H9 (cell line): ENCODE measurements around the gene FSTL1. TPM values are rescaled to one million over a fixed set of nuclear protein-coding genes. Genes with fewer than 3 reads are reported as not detected.

Source experiments
- DNase-seq: peaks from one replicate; pipeline ENCODE4 v3.0.0-alpha.2; 2017
- H2AFZ ChIP-seq: one replicate; pipeline ENCODE4 v1.6.1; 2013; ENCODE audit warnings: mild to moderate bottlenecking, low read length, control low read depth, moderate library complexity
- H2AK5ac ChIP-seq: 2 replicates; pipeline ENCODE4 v1.6.1; 2013; ENCODE audit warnings: low read length, control low read depth, mixed read lengths; ENCODE audit not compliant: insufficient read length
- H2BK120ac ChIP-seq: one replicate; pipeline ENCODE4 v1.6.1; 2013; ENCODE audit warnings: low read depth, mild to moderate bottlenecking, low read length, control low read depth, inconsistent platforms; ENCODE audit not compliant: poor library complexity, severe bottlenecking
- H2BK12ac ChIP-seq: 2 replicates; pipeline ENCODE4 v1.6.1; 2013; ENCODE audit warnings: low read length, control low read depth, mixed read lengths, low read depth; ENCODE audit not compliant: insufficient read length
- H2BK15ac ChIP-seq: 2 replicates; pipeline ENCODE4 v1.6.1; 2013; ENCODE audit warnings: low read depth, low read length, control low read depth
- H2BK20ac ChIP-seq: one replicate; pipeline ENCODE4 v1.6.1; 2013; ENCODE audit warnings: low read depth, mild to moderate bottlenecking, low read length, control low read depth, inconsistent platforms; ENCODE audit not compliant: poor library complexity, severe bottlenecking
- H2BK5ac ChIP-seq: 2 replicates; pipeline ENCODE4 v1.6.1; 2013; ENCODE audit warnings: low read length, control low read depth, mixed read lengths; ENCODE audit not compliant: insufficient read length
- H3K14ac ChIP-seq: 2 replicates; pipeline ENCODE4 v1.6.1; 2013; ENCODE audit warnings: low read length, control low read depth; ENCODE audit not compliant: insufficient read depth
- H3K18ac ChIP-seq: 2 replicates; pipeline ENCODE4 v1.6.1; 2013; ENCODE audit warnings: low read depth, mild to moderate bottlenecking, mixed read lengths, low read length, control low read depth; ENCODE audit not compliant: insufficient read length
- H3K23ac ChIP-seq: 2 replicates; pipeline ENCODE4 v1.6.1; 2013; ENCODE audit warnings: low read length, control low read depth, mixed read lengths, low read depth; ENCODE audit not compliant: insufficient read length
- H3K23me2 ChIP-seq: 2 replicates; pipeline ENCODE4 v1.6.1; 2013; ENCODE audit warnings: low read depth, mild to moderate bottlenecking, mixed read lengths, low read length, control low read depth; ENCODE audit not compliant: insufficient read length, poor library complexity, severe bottlenecking
- H3K27ac ChIP-seq: 2 replicates; pipeline ENCODE4 v1.5.1; 2013; ENCODE audit warnings: low read length, control low read depth, mixed read lengths, low read depth; ENCODE audit not compliant: insufficient read length
- H3K27me3 ChIP-seq: 2 replicates; pipeline ENCODE4 v1.6.1; 2013; ENCODE audit warnings: low read length, control low read depth, inconsistent platforms; ENCODE audit not compliant: insufficient read depth
- H3K4ac ChIP-seq: 2 replicates; pipeline ENCODE4 v1.6.1; 2013; ENCODE audit warnings: low read depth, mild to moderate bottlenecking, control low read depth, inconsistent platforms, low read length, moderate library complexity
- H3K4me1 ChIP-seq: 2 replicates; pipeline ENCODE4 v1.6.1; 2013; ENCODE audit warnings: low read length, control low read depth, inconsistent platforms; ENCODE audit not compliant: insufficient read depth
- H3K4me2 ChIP-seq: 2 replicates; pipeline ENCODE4 v1.6.1; 2013; ENCODE audit warnings: low read length, control low read depth, mixed read lengths; ENCODE audit not compliant: insufficient read length, insufficient read depth
- H3K56ac ChIP-seq: 2 replicates; pipeline ENCODE4 v1.6.1; 2013; ENCODE audit warnings: low read depth, mild to moderate bottlenecking, mixed read lengths, low read length, control low read depth; ENCODE audit not compliant: insufficient read length
- H3K79me1 ChIP-seq: 2 replicates; pipeline ENCODE4 v1.6.1; 2013; ENCODE audit warnings: low read depth, mild to moderate bottlenecking, moderate library complexity, low read length, control low read depth, inconsistent platforms; ENCODE audit not compliant: insufficient read depth, poor library complexity, severe bottlenecking
- H3K79me2 ChIP-seq: 2 replicates; pipeline ENCODE4 v1.6.1; 2013; ENCODE audit warnings: low read length, control low read depth, inconsistent platforms; ENCODE audit not compliant: insufficient read depth
- H3K9ac ChIP-seq: 2 replicates; pipeline ENCODE4 v1.6.1; 2013; ENCODE audit warnings: low read length, control low read depth, mixed read lengths; ENCODE audit not compliant: insufficient read length; ENCODE audit errors: extremely low read depth
- H3K9me3 ChIP-seq: one replicate; pipeline ENCODE4 v1.6.1; 2013; ENCODE audit warnings: low read depth, low read length, inconsistent platforms; ENCODE audit not compliant: control insufficient read depth
- H3T11ph ChIP-seq: one replicate; pipeline ENCODE4 v1.6.1; 2013; ENCODE audit warnings: mild to moderate bottlenecking, low read length, control low read depth, inconsistent platforms
- H4K20me1 ChIP-seq: one replicate; pipeline ENCODE4 v1.6.1; 2013; ENCODE audit not compliant: control insufficient read depth, insufficient read length, insufficient read depth
- H4K5ac ChIP-seq: 2 replicates; pipeline ENCODE4 v1.6.1; 2013; ENCODE audit warnings: low read depth, mild to moderate bottlenecking, mixed read lengths, low read length, control low read depth; ENCODE audit not compliant: insufficient read length
- H4K8ac ChIP-seq: replicated peaks from 2 replicates; pipeline ENCODE4 v1.6.1; 2013; ENCODE audit warnings: low read length, control low read depth, mixed read lengths, low read depth; ENCODE audit not compliant: insufficient read length
- H4K91ac ChIP-seq: 2 replicates; pipeline ENCODE4 v1.6.1; 2013; ENCODE audit warnings: low read depth, mild to moderate bottlenecking, moderate library complexity, mixed read lengths, low read length, control low read depth; ENCODE audit not compliant: insufficient read length
- H3K27ac Mint-ChIP-seq, 3 experiments: 2 replicates in 2 of 3; 3 replicates in 1 of 3; pipeline ENCODE4 v1.8.0; 2020 to 2021; ENCODE audit warnings: mixed read lengths in 3 of 3, mild to moderate bottlenecking in 1 of 3, moderate library complexity in 1 of 3
- H3K27me3 Mint-ChIP-seq: 2 replicates; pipeline ENCODE4 v1.8.0; 2021; ENCODE audit warnings: low read depth, mild to moderate bottlenecking, moderate library complexity, mixed read lengths
- H3K36me3 Mint-ChIP-seq, 3 experiments: 2 replicates in 2 of 3; 3 replicates in 1 of 3; pipeline ENCODE4 v1.8.0; 2020 to 2021; ENCODE audit warnings: low read depth in 3 of 3, mixed read lengths in 3 of 3; ENCODE audit not compliant: insufficient read depth in 1 of 3
- H3K4me1 Mint-ChIP-seq, 2 experiments: 2 replicates each; pipeline ENCODE4 v1.8.0; 2020; ENCODE audit warnings: mixed read lengths in 2 of 2
- H3K4me3 Mint-ChIP-seq, 2 experiments: 2 replicates in 1 of 2; 3 replicates in 1 of 2; pipeline ENCODE4 v1.8.0; 2020 to 2021; ENCODE audit warnings: mild to moderate bottlenecking in 2 of 2, mixed read lengths in 2 of 2, moderate library complexity in 1 of 2
- H3K9me3 Mint-ChIP-seq, 2 experiments: 2 replicates in 1 of 2; 3 replicates in 1 of 2; pipeline ENCODE4 v1.8.0; 2020; ENCODE audit warnings: mild to moderate bottlenecking in 2 of 2, mixed read lengths in 2 of 2, moderate library complexity in 1 of 2
- WGBS: extraction: QIAGEN DNeasy Blood & Tissue Kit; methylation state at CpG from one replicate; pipeline ENCODE4 v1.1.7; 2013; ENCODE audit warnings: missing lambda C conversion rate, low lambda C conversion rate, mixed read lengths; ENCODE audit not compliant: insufficient read length; ENCODE audit errors: extremely low coverage; 5-methylcytosine and 5-hydroxymethylcytosine counted together
- total RNA-seq: library from RNA; stranded (reverse); gene quantifications from 2 replicates; pipeline ENCODE4 v1.2.1, GENCODE V29; 2021
- TF ChIP-seq, protein P1 (sequence below): fragments of 200-600 bp; sonication (generic); conservative IDR thresholded peaks from 3 replicates; pipeline ENCODE4 v1.8.0; 2021; ENCODE audit warnings: antibody characterized with exemption, mild to moderate bottlenecking

The FSTL1 gene
- total RNA-seq, 1 experiment from 2014 or later, result 326 TPM

- TF ChIP-seq, protein P1, sequence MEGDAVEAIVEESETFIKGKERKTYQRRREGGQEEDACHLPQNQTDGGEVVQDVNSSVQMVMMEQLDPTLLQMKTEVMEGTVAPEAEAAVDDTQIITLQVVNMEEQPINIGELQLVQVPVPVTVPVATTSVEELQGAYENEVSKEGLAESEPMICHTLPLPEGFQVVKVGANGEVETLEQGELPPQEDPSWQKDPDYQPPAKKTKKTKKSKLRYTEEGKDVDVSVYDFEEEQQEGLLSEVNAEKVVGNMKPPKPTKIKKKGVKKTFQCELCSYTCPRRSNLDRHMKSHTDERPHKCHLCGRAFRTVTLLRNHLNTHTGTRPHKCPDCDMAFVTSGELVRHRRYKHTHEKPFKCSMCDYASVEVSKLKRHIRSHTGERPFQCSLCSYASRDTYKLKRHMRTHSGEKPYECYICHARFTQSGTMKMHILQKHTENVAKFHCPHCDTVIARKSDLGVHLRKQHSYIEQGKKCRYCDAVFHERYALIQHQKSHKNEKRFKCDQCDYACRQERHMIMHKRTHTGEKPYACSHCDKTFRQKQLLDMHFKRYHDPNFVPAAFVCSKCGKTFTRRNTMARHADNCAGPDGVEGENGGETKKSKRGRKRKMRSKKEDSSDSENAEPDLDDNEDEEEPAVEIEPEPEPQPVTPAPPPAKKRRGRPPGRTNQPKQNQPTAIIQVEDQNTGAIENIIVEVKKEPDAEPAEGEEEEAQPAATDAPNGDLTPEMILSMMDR, result no peak
- no peak overlapping the region for H3K14ac ChIP-seq
Measured at GRCh38 chr3:120352017-120352416, 98.8 kb downstream of the FSTL1 start.

More at GRCh38 chr3:120352017-120352416, 98.8 kb downstream of the FSTL1 start:
- H3K27ac ChIP-seq, result no peak overlapping the region
- no peak for DNase-seq
- H4K20me1 ChIP-seq, result no peaks in the 10 kb centered on the region
- Mint-ChIP-seq H3K4me3 (no peak overlapping the region), H3K27ac (no peak overlapping the region), H3K36me3 (peaks cover 0 to under 1% (median 0%) of the 10 kb centered on the region in 3 experiments; a peak in 2 of 7 replicates), H3K4me1 (peaks cover 17 to 18% of the 10 kb centered on the region in 2 experiments), H3K27me3 (peaks cover 6% of the 10 kb centered on the region), H3K9me3 (no peaks in the 10 kb centered on the region)
- no peak overlapping the region for H2AFZ ChIP-seq
- no peak overlapping the region for H4K91ac ChIP-seq
- no peak overlapping the region for H2BK120ac ChIP-seq
- no peak overlapping the region for H2AK5ac ChIP-seq
- no peak overlapping the region for H4K5ac ChIP-seq
- no peak overlapping the region for H3K18ac ChIP-seq
- no peak overlapping the region for H3K9ac ChIP-seq
- no peak overlapping the region for H3K56ac ChIP-seq
- no peak overlapping the region for H3K23ac ChIP-seq
- no peak overlapping the region for H2BK15ac ChIP-seq
- no peak overlapping the region for H2BK5ac ChIP-seq
- H3K9me3 ChIP-seq, result no peaks in the 10 kb centered on the region
- no peak overlapping the region for H2BK20ac ChIP-seq
- H3K4ac ChIP-seq, result no peak overlapping the region
- no peak overlapping the region for H4K8ac ChIP-seq
- no peaks in the 10 kb centered on the region for H3K27me3 ChIP-seq
- no peaks in the 10 kb centered on the region; the same call in 1 of the 2 replicates for H3K79me2 ChIP-seq
- H3K79me1 ChIP-seq, result no peaks in the 10 kb centered on the region
- peaks cover 12% of the 10 kb centered on the region for H3K23me2 ChIP-seq
- peaks cover 4% of the 10 kb centered on the region; the same call in 1 of the 2 replicates for H3K4me1 ChIP-seq
- no CpG with 5 or more reads among the region's 4 CpGs for WGBS
- no peak overlapping the region for H2BK12ac ChIP-seq
- H3T11ph ChIP-seq, result no peak overlapping the region
- no peak overlapping the region for H3K4me2 ChIP-seq
